HUES6 (cell line): Measurements from ENCODE around the gene CD44.

Source experiments
- H3K27ac ChIP-seq: 2 replicates; pipeline ENCODE4 v1.7.0; 2013; ENCODE audit warnings: low read depth, mild to moderate bottlenecking, low read length, inconsistent platforms
- H3K27me3 ChIP-seq: 2 replicates; pipeline ENCODE4 v1.6.1; 2013; ENCODE audit warnings: low read length; ENCODE audit not compliant: control insufficient read depth, insufficient read depth
- H3K36me3 ChIP-seq: 2 replicates; pipeline ENCODE4 v1.6.1; 2013; ENCODE audit warnings: low read length; ENCODE audit not compliant: control insufficient read depth, insufficient read depth
- H3K4me1 ChIP-seq: 2 replicates; pipeline ENCODE4 v1.6.1; 2013; ENCODE audit warnings: low read length; ENCODE audit not compliant: control insufficient read depth, insufficient read depth
- H3K4me3 ChIP-seq: 2 replicates; pipeline ENCODE4 v1.5.1; 2013; ENCODE audit warnings: low read depth, low read length
- H3K9ac ChIP-seq: one replicate; pipeline ENCODE4 v1.6.1; 2013; ENCODE audit warnings: mild to moderate bottlenecking, low read length
- H3K9me3 ChIP-seq: 2 replicates; pipeline ENCODE4 v1.6.1; 2013; ENCODE audit warnings: low read depth, low read length; ENCODE audit not compliant: control insufficient read depth, insufficient read depth

The CD44 gene

GRCh38 chr11:35112846-35113105 is 26.2 kb upstream of the CD44 start:
- H3K4me3 ChIP-seq: no peak overlapping the region
- no peaks in the 10 kb centered on the region for H3K27me3 ChIP-seq
- H3K9ac ChIP-seq: no peak overlapping the region
- no peaks in the 10 kb centered on the region for H3K9me3 ChIP-seq
- H3K36me3 ChIP-seq: no peaks in the 10 kb centered on the region
- H3K4me1 ChIP-seq: no peaks in the 10 kb centered on the region
- H3K27ac ChIP-seq: no peak overlapping the region

GRCh38 chr11:35114906-35115687 is 23.9 kb upstream of the CD44 start:
- Histone ChIP-seq H3K4me1 (no peaks in the 10 kb centered on the region), H3K9me3 (no peaks in the 10 kb centered on the region), H3K36me3 (no peaks in the 10 kb centered on the region), H3K4me3 (no peak overlapping the region), H3K27me3 (0 out of 2 replicates have a peak, but pooled peaks cover 3% of the 10 kb centered on the region), H3K9ac (no peak overlapping the region), H3K27ac (no peak overlapping the region)

- Histone ChIP-seq H3K9ac (no peak overlapping the region), H3K36me3 (no peaks in the 10 kb centered on the region), H3K4me1 (no peaks in the 10 kb centered on the region), H3K27me3 (peaks cover 8% of the 10 kb centered on the region; the same call in 1 of the 2 replicates), H3K9me3 (no peaks in the 10 kb centered on the region), H3K4me3 (no peak overlapping the region), H3K27ac (no peak overlapping the region)
These were observed 23.3 kb upstream of the CD44 start for GRCh38 chr11:35115688-35116030.

GRCh38 chr11:35116245-35116644 is 22.7 kb upstream of the CD44 start:
- Histone ChIP-seq H3K27me3 (peaks cover 8% of the 10 kb centered on the region; the same call in 1 of the 2 replicates), H3K36me3 (no peaks in the 10 kb centered on the region), H3K9me3 (no peaks in the 10 kb centered on the region), H3K27ac (no peak overlapping the region), H3K9ac (no peak overlapping the region), H3K4me3 (no peak overlapping the region), H3K4me1 (no peaks in the 10 kb centered on the region)

GRCh38 chr11:35116762-35117640 is 22.0 kb upstream of the CD44 start:
- Histone ChIP-seq H3K36me3 (no peaks in the 10 kb centered on the region), H3K4me1 (no peaks in the 10 kb centered on the region), H3K27ac (no peak overlapping the region), H3K9ac (no peak overlapping the region), H3K27me3 (peaks cover 8% of the 10 kb centered on the region; the same call in 1 of the 2 replicates), H3K9me3 (no peaks in the 10 kb centered on the region), H3K4me3 (no peak overlapping the region)

- peaks cover 8% of the 10 kb centered on the region; the same call in 1 of the 2 replicates for H3K27me3 ChIP-seq
- no peak overlapping the region for H3K9ac ChIP-seq
- H3K4me1 ChIP-seq: no peaks in the 10 kb centered on the region
- H3K27ac ChIP-seq: no peak overlapping the region
- no peaks in the 10 kb centered on the region for H3K36me3 ChIP-seq
- no peak overlapping the region for H3K4me3 ChIP-seq
- no peaks in the 10 kb centered on the region for H3K9me3 ChIP-seq
These were observed 20.1 kb upstream of the CD44 start for GRCh38 chr11:35118906-35119305.

GRCh38 chr11:35121326-35121865 is 17.6 kb upstream of the CD44 start:
- H3K4me1 ChIP-seq: no peaks in the 10 kb centered on the region
- H3K27ac ChIP-seq: no peak overlapping the region
- no peaks in the 10 kb centered on the region for H3K36me3 ChIP-seq

GRCh38 chr11:35122308-35122707 is 16.7 kb upstream of the CD44 start:
- Histone ChIP-seq H3K4me3 (no peak overlapping the region), H3K4me1 (no peaks in the 10 kb centered on the region), H3K9ac (no peak overlapping the region), H3K36me3 (no peaks in the 10 kb centered on the region), H3K27ac (no peak overlapping the region), H3K27me3 (peaks cover 8% of the 10 kb centered on the region; the same call in 1 of the 2 replicates), H3K9me3 (no peaks in the 10 kb centered on the region)

More at GRCh38 chr11:35121326-35121865, 17.6 kb upstream of the CD44 start:
- Histone ChIP-seq H3K4me3 (no peak overlapping the region), H3K27me3 (peaks cover 8% of the 10 kb centered on the region; the same call in 1 of the 2 replicates), H3K9ac (no peak overlapping the region), H3K9me3 (no peaks in the 10 kb centered on the region)

- no peaks in the 10 kb centered on the region for H3K27me3 ChIP-seq
- no peaks in the 10 kb centered on the region for H3K4me1 ChIP-seq
- H3K9ac ChIP-seq: no peak overlapping the region
- H3K27ac ChIP-seq: no peak overlapping the region
- no peaks in the 10 kb centered on the region for H3K36me3 ChIP-seq
- H3K9me3 ChIP-seq: no peaks in the 10 kb centered on the region
- H3K4me3 ChIP-seq: no peak overlapping the region
These were observed 12.7 kb upstream of the CD44 start for GRCh38 chr11:35126000-35126878.

- Histone ChIP-seq H3K4me3 (no peak overlapping the region), H3K36me3 (no peaks in the 10 kb centered on the region), H3K27me3 (no peaks in the 10 kb centered on the region), H3K9me3 (no peaks in the 10 kb centered on the region), H3K27ac (no peak overlapping the region), H3K9ac (no peak overlapping the region), H3K4me1 (no peaks in the 10 kb centered on the region)
These were observed 11.9 kb upstream of the CD44 start for GRCh38 chr11:35126879-35127581.
